B cell (primary cell): Measurements from ENCODE around the gene CAVIN2. TPM values are rescaled to one million over a fixed set of nuclear protein-coding genes. Genes with fewer than 3 reads are reported as not detected.

Source experiments
- ATAC-seq: fragments of 200-7000 bp; cut with Tn5 transposase; one replicate; pipeline ENCODE4 v1.10.0; 2021; ENCODE audit warnings: low read depth, mild to moderate bottlenecking, moderate number of reproducible peaks, moderate library complexity
- CTCF ChIA-PET: fragments of 350-600 bp; sonication (Branson Sonifier 250); formaldehyde crosslinking; loops from one replicate; lab custom pipeline; 2021; ENCODE audit warnings: antibody characterized with exemption, inconsistent platforms; lab: Charles Lee
- POLR2A ChIA-PET: fragments of 350-600 bp; sonication (Branson Sonifier 250); formaldehyde crosslinking; loops from one replicate; lab custom pipeline; 2021; ENCODE audit warnings: antibody characterized with exemption; lab: Charles Lee
- DNase-seq: peaks from one replicate; pipeline ENCODE4 v3.0.0; 2013
- H2AFZ ChIP-seq: 2 replicates; pipeline ENCODE4 v1.6.1; 2012; ENCODE audit warnings: mild to moderate bottlenecking, low read depth, low read length; ENCODE audit not compliant: insufficient read depth, poor library complexity, severe bottlenecking
- H3K27ac ChIP-seq, 2 donors: 1 replicate in 1 of 2; 2 replicates in 1 of 2; pipeline ENCODE4 v1.5.1; 2012 to 2013; ENCODE audit warnings: low read length in 2 of 2, mild to moderate bottlenecking in 2 of 2, moderate library complexity in 1 of 2
- H3K27me3 ChIP-seq, 4 experiments: fragments of 200-600 bp in 1 of 4; sonication (generic) in 1 of 4; replicated peaks in 1 of 4; 1 replicate in 2 of 4; 2 replicates in 2 of 4; pipeline versions ENCODE4 v1.6.1 to v1.7.0; 2013 to 2016; ENCODE audit warnings: low read length in 3 of 4, mild to moderate bottlenecking in 2 of 4, mixed read lengths in 1 of 4, moderate library complexity in 1 of 4; ENCODE audit not compliant: insufficient read depth in 4 of 4, control insufficient read depth in 3 of 4; ENCODE audit errors: control extremely low read depth in 1 of 4
- H3K36me3 ChIP-seq, 2 experiments: replicated peaks in 1 of 2; 1 replicate in 1 of 2; 2 replicates in 1 of 2; pipeline versions ENCODE4 v1.6.1 to v1.7.1; 2013; ENCODE audit warnings: low read length in 1 of 2; ENCODE audit not compliant: insufficient read depth in 2 of 2, control insufficient read depth in 1 of 2; ENCODE audit errors: control extremely low read depth in 1 of 2, extremely low read depth in 1 of 2
- H3K4me1 ChIP-seq, 2 donors: fragments of 200-600 bp in 1 of 2; sonication (generic) in 1 of 2; 1 replicate in 1 of 2; 2 replicates in 1 of 2; pipeline versions ENCODE4 v1.5.1 to v1.6.1; 2013 to 2017; ENCODE audit warnings: low read length in 2 of 2; ENCODE audit not compliant: control insufficient read depth in 2 of 2, insufficient read depth in 2 of 2
- H3K4me2 ChIP-seq: replicated peaks from 2 replicates; pipeline ENCODE3; 2012; ENCODE audit warnings: mild to moderate bottlenecking, low read depth, low read length; ENCODE audit not compliant: poor library complexity, severe bottlenecking
- H3K4me3 ChIP-seq, 5 experiments: fragments of 200-600 bp in 1 of 5; sonication (generic) in 1 of 5; 1 replicate in 3 of 5; 2 replicates in 2 of 5; pipeline versions ENCODE4 v1.5.1 to v1.7.0; 2011 to 2016; ENCODE audit warnings: low read length in 4 of 5, mild to moderate bottlenecking in 4 of 5, low read depth in 2 of 5, control low read depth in 1 of 5, moderate library complexity in 1 of 5; ENCODE audit not compliant: insufficient read depth in 1 of 5; ENCODE audit errors: control extremely low read depth in 1 of 5, extremely low read depth in 1 of 5
- H3K79me2 ChIP-seq: fragments of 200-600 bp; sonication (generic); one replicate; pipeline ENCODE4 v1.6.0; 2016; ENCODE audit warnings: low read length; ENCODE audit not compliant: control insufficient read depth, insufficient read depth
- H3K9ac ChIP-seq: fragments of 200-600 bp; sonication (generic); 2 replicates; pipeline ENCODE4 v1.6.1; 2017; ENCODE audit warnings: mild to moderate bottlenecking, low read length, moderate library complexity
- H3K9me3 ChIP-seq, 3 donors: one replicate each; pipeline versions ENCODE4 v1.6.1 to v1.7.1; 2013; ENCODE audit warnings: low read length in 2 of 3; ENCODE audit not compliant: control insufficient read depth in 2 of 3, insufficient read depth in 1 of 3; ENCODE audit errors: control extremely low read depth in 1 of 3
- H4K20me1 ChIP-seq: 2 replicates; pipeline ENCODE4 v1.6.0; 2012; ENCODE audit warnings: mild to moderate bottlenecking, low read length; ENCODE audit not compliant: insufficient read depth, control insufficient read depth, poor library complexity, severe bottlenecking
- H3K27ac Mint-ChIP-seq: one replicate; pipeline ENCODE4 v1.8.0; 2021; ENCODE audit warnings: mixed read lengths
- H3K27me3 Mint-ChIP-seq: one replicate; pipeline ENCODE4 v1.8.0; 2021; ENCODE audit warnings: mixed read lengths
- H3K4me1 Mint-ChIP-seq: one replicate; pipeline ENCODE4 v1.8.0; 2021; ENCODE audit warnings: mixed read lengths
- H3K4me3 Mint-ChIP-seq: one replicate; pipeline ENCODE4 v1.8.0; 2021; ENCODE audit warnings: mixed read lengths
- H3K9me3 Mint-ChIP-seq: one replicate; pipeline ENCODE4 v1.8.0; 2022; ENCODE audit warnings: mixed read lengths; ENCODE audit not compliant: insufficient read depth
- EZH2 ChIP-seq: IDR thresholded peaks from 2 replicates; pipeline ENCODE4 v1.6.1; 2012; ENCODE audit warnings: borderline replicate concordance, low read depth, mild to moderate bottlenecking, moderate library complexity, low read length; ENCODE audit not compliant: insufficient read depth, poor library complexity, severe bottlenecking
- WGBS: methylation state at CpG from one replicate; pipeline ENCODE4 v1.1.5; 2013; ENCODE audit warnings: missing lambda C conversion rate; ENCODE audit not compliant: insufficient coverage; 5-methylcytosine and 5-hydroxymethylcytosine counted together
- intact Hi-C: fragments of 100-400 bp; cut with micrococcal nuclease; formaldehyde crosslinking; loops from one replicate; pipeline ENCODE4 v1.10.0; 2022
- polyA plus RNA-seq: library from polyadenylated mRNA; depleted of rRNA; stranded (reverse); fragments of >200 nt; gene quantifications from 2 replicates; pipeline ENCODE4 v1.2.3, GENCODE V29; 2012
- total RNA-seq, 2 donors: library from RNA; stranded (reverse); fragments of 120-200 nt in 1 of 2; gene quantifications; 1 replicate in 1 of 2; 2 replicates in 1 of 2; pipeline versions ENCODE4 v1.2.3 to v1.2.4, GENCODE V29; 2013 to 2022
- TF ChIP-seq, protein P1 (sequence below): fragments of 200-600 bp; IDR thresholded peaks from one replicate; pipeline ENCODE4 v1.8.0; 2022; ENCODE audit warnings: antibody characterized with exemption, mild to moderate bottlenecking

The CAVIN2 gene
- total and polyA plus RNA-seq, 2 donors (not counting 1 experiment from before 2014, with no cell fraction given) = 0.15 TPM; not detected in 1

DNA sequence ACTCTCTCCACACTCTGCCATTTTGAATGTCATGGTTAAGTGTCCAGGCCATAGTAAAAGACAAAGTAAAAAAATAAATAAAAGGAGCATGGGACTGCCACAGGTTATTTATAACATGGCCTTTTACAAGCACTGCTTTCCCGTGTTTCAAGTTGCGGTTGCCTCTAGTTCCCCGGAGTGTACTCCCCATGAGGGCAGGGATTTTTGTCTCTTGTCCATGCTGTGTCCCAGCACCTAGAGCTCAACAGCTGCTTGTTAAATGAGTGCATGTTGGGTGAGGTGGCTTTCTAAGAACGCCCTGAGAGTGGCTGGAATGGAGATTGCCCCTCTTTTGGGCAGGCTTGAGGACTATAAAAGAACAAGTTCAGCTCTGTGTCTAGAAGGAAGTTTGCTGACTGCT lies 8.4 kb downstream of the CAVIN2 start:
- H3K27ac Mint-ChIP-seq = no peak overlapping the region
- H3K4me2 ChIP-seq = no peak overlapping the region
- no peak overlapping the region for H2AFZ ChIP-seq
- no peaks in the 10 kb centered on the region for H3K9me3 ChIP-seq
- ATAC-seq (no peak), DNase-seq (no peak)
- intact Hi-C loops = no loop called here
- no peak overlapping the region for H3K27ac ChIP-seq
- 95% methylated on average over 4 of the region's 4 CpGs for WGBS
- TF ChIP-seq EZH2 = no peak
- TF ChIP-seq, protein P1, sequence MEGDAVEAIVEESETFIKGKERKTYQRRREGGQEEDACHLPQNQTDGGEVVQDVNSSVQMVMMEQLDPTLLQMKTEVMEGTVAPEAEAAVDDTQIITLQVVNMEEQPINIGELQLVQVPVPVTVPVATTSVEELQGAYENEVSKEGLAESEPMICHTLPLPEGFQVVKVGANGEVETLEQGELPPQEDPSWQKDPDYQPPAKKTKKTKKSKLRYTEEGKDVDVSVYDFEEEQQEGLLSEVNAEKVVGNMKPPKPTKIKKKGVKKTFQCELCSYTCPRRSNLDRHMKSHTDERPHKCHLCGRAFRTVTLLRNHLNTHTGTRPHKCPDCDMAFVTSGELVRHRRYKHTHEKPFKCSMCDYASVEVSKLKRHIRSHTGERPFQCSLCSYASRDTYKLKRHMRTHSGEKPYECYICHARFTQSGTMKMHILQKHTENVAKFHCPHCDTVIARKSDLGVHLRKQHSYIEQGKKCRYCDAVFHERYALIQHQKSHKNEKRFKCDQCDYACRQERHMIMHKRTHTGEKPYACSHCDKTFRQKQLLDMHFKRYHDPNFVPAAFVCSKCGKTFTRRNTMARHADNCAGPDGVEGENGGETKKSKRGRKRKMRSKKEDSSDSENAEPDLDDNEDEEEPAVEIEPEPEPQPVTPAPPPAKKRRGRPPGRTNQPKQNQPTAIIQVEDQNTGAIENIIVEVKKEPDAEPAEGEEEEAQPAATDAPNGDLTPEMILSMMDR = no peak
- ChIA-PET CTCF (interaction anchor here (0.8 kb wide), 1 partner anchor 25 kb away, joined by 3 read pairs; no protein-coding TSS in a partner anchor), POLR2A (no interaction called here)
- H3K9me3 Mint-ChIP-seq = no peaks in the 10 kb centered on the region
- H3K27me3 Mint-ChIP-seq = peaks cover 5% of the 10 kb centered on the region
- H3K4me1 ChIP-seq = no peaks in the 10 kb centered on the region
- no peak overlapping the region for H3K4me3 ChIP-seq
- no peaks in the 10 kb centered on the region for H4K20me1 ChIP-seq
- H3K27me3 ChIP-seq = peaks cover 0 to 5% (median 1%) of the 10 kb centered on the region in 4 experiments
- no peaks in the 10 kb centered on the region for H3K4me1 Mint-ChIP-seq
- H3K36me3 ChIP-seq = no peaks in the 10 kb centered on the region
- H3K79me2 ChIP-seq = no peaks in the 10 kb centered on the region
- no peak overlapping the region for H3K4me3 Mint-ChIP-seq
- no peak overlapping the region for H3K9ac ChIP-seq

DNA sequence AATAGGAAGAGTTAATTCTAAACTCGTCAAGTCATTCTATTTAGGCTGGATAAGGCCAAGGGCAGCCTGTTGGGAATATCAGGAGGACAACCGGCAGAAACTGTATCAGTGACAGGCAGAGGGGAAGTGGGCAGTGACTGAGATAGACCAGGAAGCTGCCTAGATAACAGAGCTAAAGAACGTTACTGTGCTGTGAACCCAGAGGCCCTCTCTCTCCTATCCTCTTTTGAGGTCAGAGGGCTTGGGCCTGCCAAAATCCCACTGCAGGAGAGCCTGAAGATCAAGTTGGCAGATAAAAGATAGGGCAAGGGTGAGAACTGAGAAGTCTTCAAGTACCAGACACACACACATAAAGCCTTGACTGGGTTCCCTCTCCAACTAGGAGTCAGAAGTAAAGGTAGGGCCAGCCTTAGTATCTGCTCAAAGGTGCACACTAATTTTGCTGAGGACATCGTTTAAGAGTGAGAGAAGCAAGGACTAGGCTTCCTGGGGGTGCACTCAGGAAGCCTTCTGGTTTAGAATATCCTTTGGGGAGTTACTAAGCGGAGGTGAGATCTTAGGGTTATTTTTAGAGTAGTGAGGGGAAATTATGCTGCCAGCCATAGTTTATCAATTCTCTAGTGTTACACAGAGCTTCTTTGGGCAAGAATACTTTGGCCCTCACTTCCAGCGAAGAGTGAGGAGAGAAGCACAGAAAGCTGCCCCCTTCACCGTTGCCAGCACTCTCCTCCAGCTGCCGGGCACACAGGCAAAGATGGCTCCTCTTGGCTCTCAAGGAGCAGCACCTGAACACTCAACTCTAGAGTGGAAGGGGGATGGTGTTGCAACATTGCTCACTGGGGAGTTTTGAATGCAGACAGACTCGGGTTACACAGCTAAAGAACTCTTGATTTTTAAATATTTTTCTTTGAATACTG lies 9.8 kb downstream of the CAVIN2 start:
- H3K4me1 Mint-ChIP-seq = no peaks in the 10 kb centered on the region
- H3K4me2 ChIP-seq = no peak overlapping the region
- no peaks in the 10 kb centered on the region for H3K4me1 ChIP-seq
- ChIA-PET CTCF (no interaction called here), POLR2A (interaction anchor here (0.5 kb wide), 1 partner anchor 282 kb away, joined by 3 read pairs; no protein-coding TSS in a partner anchor)
- no peaks in the 10 kb centered on the region for H3K9me3 Mint-ChIP-seq
- H3K27me3 ChIP-seq = peaks cover 0 to 5% (median 1%) of the 10 kb centered on the region in 4 experiments
- no peaks in the 10 kb centered on the region for H3K79me2 ChIP-seq
- H3K27ac Mint-ChIP-seq = no peak overlapping the region
- no peaks in the 10 kb centered on the region for H3K36me3 ChIP-seq
- intact Hi-C loops = no loop called here
- H3K9ac ChIP-seq = no peak overlapping the region
- no peaks in the 10 kb centered on the region for H4K20me1 ChIP-seq
- H3K9me3 ChIP-seq = no peaks in the 10 kb centered on the region
- DNase-seq = no peak
- H3K4me3 ChIP-seq = no peak overlapping the region
- H3K27ac ChIP-seq = no peak overlapping the region
- peak overlapping the region; percentile 36 for H2AFZ ChIP-seq
- TF ChIP-seq, protein P1 = no peak
- TF ChIP-seq EZH2 = no peak
- no peak overlapping the region for H3K4me3 Mint-ChIP-seq
- ATAC-seq = no peak
- peaks cover 5% of the 10 kb centered on the region for H3K27me3 Mint-ChIP-seq
- WGBS = 11% methylated on average over 5 of the region's 9 CpGs
